CD4-positive, alpha-beta T cell treated with Interleukin-17A for 4 hours (primary cell): ENCODE results near the gene HOXA6.

Source experiments
- DNase-seq: peaks from one replicate; pipeline ENCODE4 v3.0.0-alpha.2; 2020; ENCODE audit warnings: mixed read lengths

The HOXA6 gene

GRCh38 chr7:27149842-27150567 lies 2.4 kb upstream of the HOXA6 start:
- DNase-seq: no peak

- DNase-seq: no peak
Observed at GRCh38 chr7:27148756-27149641, 1.4 kb upstream of the HOXA6 start.

- DNase-seq: no peak
Observed at GRCh38 chr7:27148031-27148755, 619 bp upstream of the HOXA6 start.

GRCh38 chr7:27146491-27147198 lies 929 bp downstream of the HOXA6 start:
- no peak for DNase-seq

GRCh38 chr7:27145914-27146412 lies 1.6 kb downstream of the HOXA6 start:
- no peak for DNase-seq

- DNase-seq: no peak
Observed at GRCh38 chr7:27145165-27145913, 2.2 kb downstream of the HOXA6 start.

GRCh38 chr7:27144781-27145164 lies 2.8 kb downstream of the HOXA6 start:
- DNase-seq: no peak

- DNase-seq: no peak
Observed at GRCh38 chr7:27143950-27144780, 3.4 kb downstream of the HOXA6 start.

- DNase-seq: no peak
Observed at GRCh38 chr7:27143023-27143949, 4.3 kb downstream of the HOXA6 start, which contains the start of gene HOXA5. TSS of gene HOXA5 (minus strand) at chr7:27143681. CDS start at chr7:27143607, 74 bp downstream.

- DNase-seq: no peak
Observed at GRCh38 chr7:27142580-27143022, 5.0 kb downstream of the HOXA6 start.

- DNase-seq: no peak
Observed at GRCh38 chr7:27141923-27142579, 5.5 kb downstream of the HOXA6 start.

- DNase-seq: no peak
Observed at GRCh38 chr7:27141137-27141922, 6.2 kb downstream of the HOXA6 start.

GRCh38 chr7:27140126-27140857 lies 7.3 kb downstream of the HOXA6 start:
- DNase-seq: no peak

GRCh38 chr7:27139334-27140125 lies 8.0 kb downstream of the HOXA6 start:
- DNase-seq: no peak

GRCh38 chr7:27138985-27139333 lies 8.6 kb downstream of the HOXA6 start:
- no peak for DNase-seq

GRCh38 chr7:27138472-27138871 lies 9.1 kb downstream of the HOXA6 start:
- no peak for DNase-seq
